Gastroesophageal sphincter (tissue), 4 donors: ENCODE data around the gene PCBP3. TPM values are rescaled to one million over a fixed set of nuclear protein-coding genes. Genes with fewer than 3 reads are reported as not detected.

Experiments
- ATAC-seq: fragments of 150-250 bp; one replicate; pipeline ENCODE4 v1.9.1; 2016; ENCODE audit warnings: mild to moderate bottlenecking, moderate library complexity
- H3K27ac ChIP-seq, 4 donors: fragments of 200-600 bp; sonication (generic) in 3 of 4; 1 replicate in 3 of 4; 2 replicates in 1 of 4; pipeline ENCODE4 v1.5.1; 2016 to 2019
- H3K27me3 ChIP-seq: fragments of 200-600 bp; sonication (generic); one replicate; pipeline ENCODE4 v1.5.1; 2019
- H3K36me3 ChIP-seq, 2 donors: fragments of 200-600 bp; sonication (generic); one replicate each; pipeline ENCODE4 v1.5.1; 2019; ENCODE audit warnings: control low read depth in 1 of 2
- H3K4me1 ChIP-seq, 3 donors: fragments of 200-600 bp; sonication (generic); 1 replicate in 2 of 3; 2 replicates in 1 of 3; pipeline ENCODE4 v1.5.1; 2016 to 2019; ENCODE audit warnings: control low read depth in 2 of 3
- H3K4me3 ChIP-seq, 2 donors: fragments of 200-600 bp; sonication (generic); one replicate each; pipeline ENCODE4 v1.5.1; 2019; ENCODE audit warnings: mild to moderate bottlenecking in 1 of 2, moderate library complexity in 1 of 2
- H3K9me3 ChIP-seq, 3 donors: fragments of 200-600 bp; sonication (generic); one replicate each; pipeline ENCODE4 v1.5.1; 2017 to 2019; ENCODE audit warnings: control low read depth in 2 of 3
- EP300 ChIP-seq: sonication (generic); formaldehyde crosslinking; IDR thresholded peaks from one replicate; pipeline ENCODE4 v1.6.1; 2017; ENCODE audit warnings: antibody characterized with exemption, mild to moderate bottlenecking
- POLR2A ChIP-seq, 2 donors: fragments of 450-650 bp; IDR thresholded peaks; one replicate each; pipeline ENCODE4 v1.6.1; 2017; ENCODE audit warnings: antibody characterized with exemption in 2 of 2, mild to moderate bottlenecking in 2 of 2, moderate library complexity in 1 of 2
- POLR2AphosphoS5 ChIP-seq: sonication (generic); formaldehyde crosslinking; IDR thresholded peaks from one replicate; pipeline ENCODE4 v1.6.1; 2017; ENCODE audit warnings: antibody characterized with exemption
- WGBS, 2 donors: methylation state at CpG; one replicate each; pipeline ENCODE4 v1.1.5; 2018; ENCODE audit warnings: low coverage in 1 of 2; 5-methylcytosine and 5-hydroxymethylcytosine counted together
- total RNA-seq, 4 donors: library from RNA; depleted of rRNA; stranded (reverse); fragments of >200 nt; gene quantifications; one replicate each; pipeline ENCODE4 v1.1.0, GENCODE V29; 2016
- TF ChIP-seq, protein P1 (sequence below), 4 experiments: fragments of 200-600 bp in 2 of 4; fragments of 450-650 bp in 2 of 4; sonication (generic) in 1 of 4; IDR thresholded peaks; one replicate each; pipeline ENCODE4 v1.5.1; 2017 to 2019; ENCODE audit warnings: antibody characterized with exemption in 4 of 4, mild to moderate bottlenecking in 2 of 4, moderate library complexity in 2 of 4

Gene PCBP3
- total RNA-seq, 4 donors from 2014 or later = 5.1 to 14.8 (median 10.4) TPM

DNA sequence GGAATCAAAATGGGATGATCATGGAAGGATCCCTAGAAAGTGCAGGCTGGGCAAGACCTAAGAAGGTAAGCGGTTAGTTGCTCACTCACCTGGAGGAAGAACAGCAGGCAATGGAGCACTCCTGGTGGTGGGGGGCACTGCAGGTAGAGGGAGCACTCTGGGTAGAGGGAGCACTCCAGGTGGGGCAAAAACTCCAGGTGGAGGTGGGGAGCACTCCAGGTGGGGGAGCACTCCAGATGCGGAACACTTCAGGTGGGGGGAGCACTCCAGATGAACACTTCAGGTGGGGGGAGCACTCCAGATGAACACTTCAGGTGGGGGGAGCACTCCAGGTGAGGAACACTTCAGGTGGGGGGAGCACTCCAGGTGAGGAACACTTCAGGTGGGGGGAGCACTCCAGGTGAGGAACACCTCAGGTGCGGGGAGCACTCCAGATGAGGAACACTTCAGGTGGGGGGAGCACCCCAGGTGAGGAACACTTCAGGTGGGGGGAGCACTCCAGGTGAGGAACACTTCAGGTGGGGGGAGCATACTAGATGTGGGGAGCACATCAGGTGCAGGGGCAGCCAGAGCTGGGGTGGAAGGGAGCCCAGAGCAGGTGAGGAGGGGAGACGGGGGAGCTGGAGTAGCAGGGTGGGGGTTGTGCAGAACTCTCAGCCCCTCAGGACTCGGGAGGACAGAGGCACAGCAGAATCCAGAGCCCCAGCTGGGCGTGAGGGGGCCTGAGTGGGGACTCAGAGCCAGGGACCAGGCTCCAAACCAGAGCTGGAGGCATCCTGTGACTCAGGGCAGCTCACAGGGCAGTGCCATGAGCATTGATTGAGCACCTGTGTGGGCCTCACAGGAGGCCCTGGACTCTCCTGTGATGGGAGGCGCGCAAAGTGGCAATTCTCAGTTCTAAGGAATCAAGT lies 300.4 kb downstream of the PCBP3 start:
- 72 to 92% methylated on average over 2 to 5 of the region's 8 CpGs for WGBS, 2 donors
- Histone ChIP-seq H3K27me3 (no peaks in the 10 kb centered on the region), H3K9me3 (no peaks in the 10 kb centered on the region), H3K4me3 (no peak overlapping the region), H3K4me1 (no peaks in the 10 kb centered on the region), H3K36me3 (no peaks in the 10 kb centered on the region), H3K27ac (no peak overlapping the region)
- TF ChIP-seq POLR2AphosphoS5 (no peak), POLR2A (IDR thresholded peaks at IDR 0.05) (no peak), EP300 (no peak)
- TF ChIP-seq, protein P1, sequence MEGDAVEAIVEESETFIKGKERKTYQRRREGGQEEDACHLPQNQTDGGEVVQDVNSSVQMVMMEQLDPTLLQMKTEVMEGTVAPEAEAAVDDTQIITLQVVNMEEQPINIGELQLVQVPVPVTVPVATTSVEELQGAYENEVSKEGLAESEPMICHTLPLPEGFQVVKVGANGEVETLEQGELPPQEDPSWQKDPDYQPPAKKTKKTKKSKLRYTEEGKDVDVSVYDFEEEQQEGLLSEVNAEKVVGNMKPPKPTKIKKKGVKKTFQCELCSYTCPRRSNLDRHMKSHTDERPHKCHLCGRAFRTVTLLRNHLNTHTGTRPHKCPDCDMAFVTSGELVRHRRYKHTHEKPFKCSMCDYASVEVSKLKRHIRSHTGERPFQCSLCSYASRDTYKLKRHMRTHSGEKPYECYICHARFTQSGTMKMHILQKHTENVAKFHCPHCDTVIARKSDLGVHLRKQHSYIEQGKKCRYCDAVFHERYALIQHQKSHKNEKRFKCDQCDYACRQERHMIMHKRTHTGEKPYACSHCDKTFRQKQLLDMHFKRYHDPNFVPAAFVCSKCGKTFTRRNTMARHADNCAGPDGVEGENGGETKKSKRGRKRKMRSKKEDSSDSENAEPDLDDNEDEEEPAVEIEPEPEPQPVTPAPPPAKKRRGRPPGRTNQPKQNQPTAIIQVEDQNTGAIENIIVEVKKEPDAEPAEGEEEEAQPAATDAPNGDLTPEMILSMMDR (IDR thresholded peaks at IDR 0.05) = no peak
- ATAC-seq = no peak

DNA sequence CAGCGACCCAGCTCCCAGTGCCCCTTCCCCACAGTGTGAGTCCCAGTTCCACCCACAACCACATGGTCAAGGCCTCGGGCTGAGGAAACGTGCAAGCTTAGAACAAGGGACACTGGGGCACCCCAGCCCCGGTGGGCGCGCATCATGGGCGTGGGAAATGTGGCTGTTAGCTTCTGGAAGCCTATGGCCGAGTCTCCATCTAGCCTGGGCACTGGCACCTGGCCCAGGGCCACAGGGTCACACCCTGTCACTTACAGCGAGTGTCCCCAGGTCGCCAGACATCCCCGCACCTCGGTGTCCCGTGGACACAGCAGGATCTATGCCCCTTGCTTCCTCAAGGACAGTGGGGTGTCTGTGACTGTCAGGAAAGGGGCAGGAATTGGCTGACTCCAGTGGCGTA lies 301.1 kb downstream of the PCBP3 start:
- Histone ChIP-seq H3K36me3 (no peaks in the 10 kb centered on the region), H3K27ac (no peak overlapping the region), H3K4me1 (peaks cover 0 to 2% (median 0%) of the 10 kb centered on the region in 3 donors), H3K4me3 (no peak overlapping the region), H3K27me3 (no peaks in the 10 kb centered on the region), H3K9me3 (no peaks in the 10 kb centered on the region)
- ATAC-seq = no peak
- WGBS, 2 donors = 80 to 83% methylated on average over 1 of the region's 14 CpGs
- TF ChIP-seq EP300 = no peak
- TF ChIP-seq POLR2A (IDR thresholded peaks at IDR 0.05) = no peak
- no peak for TF ChIP-seq POLR2AphosphoS5
- TF ChIP-seq, protein P1 (IDR thresholded peaks at IDR 0.05) = no peak

DNA sequence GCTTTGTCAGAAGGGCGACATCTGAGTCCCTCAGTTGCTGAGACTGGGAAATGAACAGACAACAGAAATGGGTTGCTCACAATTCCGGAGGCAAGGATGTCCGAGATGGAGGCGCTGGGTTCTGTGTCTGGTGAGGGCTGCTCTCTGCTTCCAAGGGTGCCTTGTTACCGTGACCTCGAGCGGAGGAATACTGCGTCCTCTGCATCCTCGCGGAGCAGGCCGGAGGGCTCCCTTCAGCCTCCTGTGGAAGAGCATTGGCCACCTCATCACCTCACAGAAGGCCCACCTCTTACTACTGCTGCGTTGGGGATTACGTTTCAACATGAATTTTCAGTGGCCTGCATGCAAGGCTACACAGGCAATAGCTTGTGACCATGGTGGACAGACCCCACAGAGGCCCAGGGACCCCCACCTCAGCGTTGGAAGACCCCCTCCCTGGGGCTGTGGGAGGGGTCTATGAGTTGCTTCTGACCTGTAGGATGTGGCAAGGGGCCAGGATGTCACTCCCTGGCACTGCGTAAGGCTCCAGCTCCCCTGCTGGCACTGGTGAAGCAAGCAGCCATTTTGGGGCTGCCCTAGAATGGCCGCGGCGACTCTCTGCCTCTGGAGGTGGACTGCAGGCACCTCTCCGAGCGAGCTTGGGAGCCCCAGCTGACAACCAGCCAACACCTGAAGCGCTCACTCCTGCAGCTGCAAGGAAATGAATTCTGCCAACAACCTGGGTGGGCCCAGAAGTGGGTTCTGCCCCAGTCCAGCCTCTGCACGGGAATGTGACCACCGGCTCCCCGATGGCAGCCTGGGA lies 301.7 kb downstream of the PCBP3 start:
- Histone ChIP-seq H3K27me3 (no peaks in the 10 kb centered on the region), H3K27ac (peak overlapping the region in 2 of 4 donors; percentile 14 to 35), H3K9me3 (no peaks in the 10 kb centered on the region), H3K36me3 (no peaks in the 10 kb centered on the region), H3K4me3 (no peak overlapping the region), H3K4me1 (peaks cover 0 to 8% (median 3%) of the 10 kb centered on the region in 3 donors)
- no peak for ATAC-seq
- WGBS, 2 donors = 95 to 97% methylated on average over 4 to 7 of the region's 24 CpGs
- TF ChIP-seq, protein P1 (IDR thresholded peaks at IDR 0.05) = no peak
- no peak for TF ChIP-seq EP300
- TF ChIP-seq POLR2AphosphoS5 = no peak
- no peak for TF ChIP-seq POLR2A (IDR thresholded peaks at IDR 0.05)

DNA sequence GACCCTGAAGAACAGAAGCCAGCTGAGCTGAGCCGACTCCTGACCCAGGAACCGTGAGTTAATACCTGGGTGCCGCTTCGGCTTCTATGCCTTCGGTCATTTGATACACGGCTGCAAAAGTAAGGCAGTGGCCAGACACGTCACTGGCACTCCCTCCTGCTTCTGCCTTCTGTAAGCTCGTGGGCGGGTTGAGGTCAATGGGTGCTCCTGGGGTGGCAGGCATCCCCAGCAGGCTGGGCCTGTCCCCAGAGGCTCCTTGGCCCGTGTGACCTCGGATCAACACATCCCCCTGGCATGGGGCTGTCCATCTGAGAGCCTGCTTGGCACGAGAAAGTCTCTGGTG lies 302.3 kb downstream of the PCBP3 start:
- 81 to 100% methylated on average over 1 to 6 of the region's 12 CpGs for WGBS, 2 donors
- Histone ChIP-seq H3K27me3 (no peaks in the 10 kb centered on the region), H3K36me3 (no peaks in the 10 kb centered on the region), H3K9me3 (no peaks in the 10 kb centered on the region), H3K4me3 (no peak overlapping the region), H3K27ac (peak overlapping the region in 2 of 4 donors; percentile 14 to 35), H3K4me1 (peaks cover 0 to 14% (median 8%) of the 10 kb centered on the region in 3 donors)
- ATAC-seq = no peak
- TF ChIP-seq POLR2AphosphoS5 = no peak
- no peak for TF ChIP-seq POLR2A (IDR thresholded peaks at IDR 0.05)
- TF ChIP-seq, protein P1 (IDR thresholded peaks at IDR 0.05) = no peak
- TF ChIP-seq EP300 = no peak
